ENCODE data around the gene TSPAN16. TPM values are rescaled to one million over a fixed set of nuclear protein-coding genes. Genes with fewer than 3 reads are reported as not detected.

The TSPAN16 gene
- total RNA-seq, 1 donor from 2014 or later, result not detected

DNA sequence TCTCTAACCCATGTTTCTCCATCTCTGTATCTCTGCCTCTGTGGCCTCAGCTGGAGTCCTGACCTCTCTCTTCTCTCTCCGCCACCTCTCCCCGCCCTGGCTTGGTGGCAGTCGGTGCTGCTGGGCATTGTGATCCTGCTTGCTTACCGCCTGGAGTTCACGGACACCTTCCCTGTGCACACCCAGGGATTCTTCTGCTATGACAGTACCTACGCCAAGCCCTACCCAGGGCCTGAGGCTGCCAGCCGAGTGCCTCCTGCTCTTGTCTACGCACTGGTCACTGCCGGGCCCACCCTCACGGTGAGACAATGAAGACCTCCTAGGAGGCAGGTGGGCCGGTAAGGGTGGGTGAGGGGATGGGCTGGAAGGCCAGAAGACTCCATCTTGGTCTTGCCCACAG is 63.5 kb downstream of the TSPAN16 start:
- H3K36me3 ChIP-seq, result peaks cover 0 to 5% of the 10 kb centered on the region in 2 donors
- DNase-seq (ENCODE audit: extremely low spot score in 2 of 2), result no peak
- no peak for TF ChIP-seq CTCF (IDR thresholded peaks at IDR 0.05)
- no peak for TF ChIP-seq POLR2A (IDR thresholded peaks at IDR 0.05)
- TF ChIP-seq POLR2AphosphoS5 (IDR thresholded peaks at IDR 0.05; ENCODE audit: insufficient read depth in 1 of 2, low read depth in 1 of 2), result no peak

GRCh38 chr19:11361037-11361770 is 65.2 kb downstream of the TSPAN16 start:
- Histone ChIP-seq H3K4me3 (no peak overlapping the region), H3K36me3 (peaks cover 0 to 5% of the 10 kb centered on the region in 2 donors), H3K27ac (no peak overlapping the region), H3K9me3 (no peaks in the 10 kb centered on the region), H3K4me1 (peaks cover 19% of the 10 kb centered on the region), H3K27me3 (no peaks in the 10 kb centered on the region)
- intact Hi-C loops (cut with DNase I), result no loop called here
- no peak for DNase-seq (ENCODE audit: extremely low spot score in 2 of 2)
- TF ChIP-seq CTCF (IDR thresholded peaks at IDR 0.05) (no peak), POLR2AphosphoS5 (IDR thresholded peaks at IDR 0.05; ENCODE audit: insufficient read depth in 1 of 2, low read depth in 1 of 2) (no peak), POLR2A (IDR thresholded peaks at IDR 0.05) (no peak)

More for the DNA sequence above, 63.5 kb downstream of the TSPAN16 start:
- no peak overlapping the region for H3K4me3 ChIP-seq
- H3K27ac ChIP-seq, result no peak overlapping the region
- H3K9me3 ChIP-seq, result no peaks in the 10 kb centered on the region
- H3K4me1 ChIP-seq, result peaks cover 32% of the 10 kb centered on the region
- no peaks in the 10 kb centered on the region for H3K27me3 ChIP-seq
- intact Hi-C loops (cut with DNase I), result no loop called here

GRCh38 chr19:11361771-11362731 is 66.1 kb downstream of the TSPAN16 start:
- Histone ChIP-seq H3K4me3 (no peak overlapping the region), H3K36me3 (peaks cover 0 to 5% of the 10 kb centered on the region in 2 donors)
- intact Hi-C loops (cut with DNase I), result no loop called here

GRCh38 chr19:11363881-11364280 is 67.9 kb downstream of the TSPAN16 start:
- no peak for TF ChIP-seq POLR2AphosphoS5 (IDR thresholded peaks at IDR 0.05; ENCODE audit: insufficient read depth in 1 of 2, low read depth in 1 of 2)
- TF ChIP-seq CTCF (IDR thresholded peaks at IDR 0.05), result no peak
- TF ChIP-seq POLR2A (IDR thresholded peaks at IDR 0.05), result no peak
- DNase-seq (ENCODE audit: extremely low spot score in 2 of 2), result no peak
- H3K4me1 ChIP-seq, result peaks cover 11% of the 10 kb centered on the region
- peaks cover 0 to 5% of the 10 kb centered on the region in 2 donors for H3K36me3 ChIP-seq
- intact Hi-C loops (cut with DNase I), result no loop called here
- H3K9me3 ChIP-seq, result no peaks in the 10 kb centered on the region
- H3K27ac ChIP-seq, result no peak overlapping the region
- no peaks in the 10 kb centered on the region for H3K27me3 ChIP-seq
- no peak overlapping the region for H3K4me3 ChIP-seq

More at GRCh38 chr19:11361771-11362731, 66.1 kb downstream of the TSPAN16 start:
- Histone ChIP-seq H3K9me3 (no peaks in the 10 kb centered on the region), H3K27me3 (no peaks in the 10 kb centered on the region), H3K27ac (no peak overlapping the region), H3K4me1 (peaks cover 11% of the 10 kb centered on the region)
- no peak for DNase-seq (ENCODE audit: extremely low spot score in 2 of 2)
- no peak for TF ChIP-seq CTCF (IDR thresholded peaks at IDR 0.05)
- no peak for TF ChIP-seq POLR2A (IDR thresholded peaks at IDR 0.05)
- no peak for TF ChIP-seq POLR2AphosphoS5 (IDR thresholded peaks at IDR 0.05; ENCODE audit: insufficient read depth in 1 of 2, low read depth in 1 of 2)

Measured in vagina (tissue), 2 donors.